ELR (cell line): ENCODE data around the gene PCDHGC4.

ENCODE experiments used
- DNase-seq: peaks from one replicate; pipeline ENCODE4 v3.0.0-alpha.2; 2015; ENCODE audit warnings: low read depth

Gene PCDHGC4

GRCh38 chr5:141512911-141513626 lies 28.2 kb downstream of the PCDHGC4 start:
- peak; percentile 54 for DNase-seq

DNA sequence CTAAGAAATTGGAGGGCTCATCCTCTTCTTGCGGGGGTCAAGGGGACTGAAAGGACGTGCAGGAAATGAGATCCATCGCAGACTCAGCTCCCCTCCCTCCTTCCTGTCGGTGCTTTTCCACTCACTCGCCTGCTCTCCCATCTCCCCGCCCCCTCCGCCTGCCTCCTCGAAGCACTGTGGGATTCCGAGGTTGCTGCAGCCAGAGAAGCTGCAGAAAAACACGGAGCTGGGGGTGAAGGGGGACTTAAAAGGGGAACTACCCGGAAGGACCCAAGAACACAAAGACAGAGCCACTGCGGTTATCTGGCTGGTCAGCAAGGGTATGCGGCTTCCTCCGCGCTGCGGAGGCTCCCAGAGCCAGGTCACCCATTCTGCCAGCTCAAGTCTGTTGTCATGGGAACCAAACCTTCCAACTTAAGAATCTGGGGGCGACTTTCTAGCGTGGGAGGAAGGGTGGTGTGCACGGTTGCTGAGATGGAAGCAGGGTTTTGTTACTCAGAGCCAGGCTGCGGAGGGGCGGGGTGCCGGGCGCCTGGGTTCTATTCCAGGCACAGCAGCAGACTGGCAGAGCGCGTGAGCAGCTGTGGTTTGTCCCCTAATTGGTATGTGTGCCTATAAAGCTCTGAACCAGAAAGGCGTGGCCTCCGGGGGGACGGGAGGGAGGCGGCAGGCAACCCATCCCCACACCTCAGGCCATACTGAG lies 28.9 kb downstream of the PCDHGC4 start:
- peak; percentile 86 for DNase-seq

DNA sequence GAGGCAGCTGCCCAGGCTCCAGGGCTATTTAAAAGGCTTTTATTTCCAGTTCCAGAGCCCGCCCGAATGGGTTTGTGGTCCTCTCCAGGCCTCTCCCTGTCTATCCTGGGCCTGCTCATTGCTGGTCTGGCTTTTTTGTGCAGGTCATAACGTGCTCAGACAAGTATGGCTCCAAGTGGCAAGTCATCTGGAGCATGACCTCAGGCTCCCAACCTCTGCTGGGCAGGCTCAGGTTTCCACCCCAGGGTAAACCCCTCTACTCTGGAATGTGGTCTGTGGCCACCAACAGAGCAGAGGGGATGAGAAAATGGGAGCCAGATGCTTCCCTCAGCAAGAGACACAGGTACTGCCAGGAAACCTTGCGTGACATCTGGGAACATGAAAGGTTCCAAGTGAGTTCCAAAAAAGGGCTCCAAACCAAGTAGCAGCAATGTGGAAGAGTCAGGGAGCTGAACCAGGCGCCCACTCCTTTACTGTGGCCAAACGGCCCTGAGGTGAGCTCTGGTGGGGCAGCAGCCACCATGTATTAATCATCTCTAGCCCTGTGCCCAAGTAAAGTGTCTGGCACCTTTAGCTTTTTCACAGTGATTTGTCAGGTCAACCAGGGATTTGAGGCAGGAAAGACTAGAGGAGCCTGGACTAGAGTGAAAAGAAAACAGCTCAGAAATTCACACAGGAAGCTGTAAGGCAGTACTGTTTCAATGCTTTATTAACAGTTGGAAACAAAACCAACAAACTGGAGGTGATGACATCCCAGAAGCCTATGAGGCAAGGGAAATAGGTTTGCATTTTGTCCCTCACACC lies 29.7 kb downstream of the PCDHGC4 start:
- peak; percentile 69 for DNase-seq

DNA sequence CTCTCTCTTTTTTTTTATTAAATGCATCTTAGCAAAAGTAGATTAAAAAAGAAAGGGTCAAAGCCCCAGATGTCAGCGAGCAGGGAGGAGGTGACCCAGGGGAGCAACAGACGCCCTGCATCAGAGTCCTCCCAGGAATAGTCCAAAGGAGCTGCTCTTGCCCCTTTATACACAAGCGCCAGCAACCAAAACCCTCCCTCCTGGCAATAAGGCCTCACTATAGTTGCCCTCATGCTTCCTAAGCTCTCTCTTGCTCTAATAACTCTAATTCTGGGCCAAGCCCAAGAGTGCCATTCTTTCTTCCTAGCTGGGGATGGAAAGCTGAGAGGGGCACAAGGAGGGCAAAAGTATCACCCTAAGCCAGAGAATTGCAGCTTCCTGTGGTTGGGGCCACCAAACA lies 30.3 kb downstream of the PCDHGC4 start:
- no peak for DNase-seq

DNA sequence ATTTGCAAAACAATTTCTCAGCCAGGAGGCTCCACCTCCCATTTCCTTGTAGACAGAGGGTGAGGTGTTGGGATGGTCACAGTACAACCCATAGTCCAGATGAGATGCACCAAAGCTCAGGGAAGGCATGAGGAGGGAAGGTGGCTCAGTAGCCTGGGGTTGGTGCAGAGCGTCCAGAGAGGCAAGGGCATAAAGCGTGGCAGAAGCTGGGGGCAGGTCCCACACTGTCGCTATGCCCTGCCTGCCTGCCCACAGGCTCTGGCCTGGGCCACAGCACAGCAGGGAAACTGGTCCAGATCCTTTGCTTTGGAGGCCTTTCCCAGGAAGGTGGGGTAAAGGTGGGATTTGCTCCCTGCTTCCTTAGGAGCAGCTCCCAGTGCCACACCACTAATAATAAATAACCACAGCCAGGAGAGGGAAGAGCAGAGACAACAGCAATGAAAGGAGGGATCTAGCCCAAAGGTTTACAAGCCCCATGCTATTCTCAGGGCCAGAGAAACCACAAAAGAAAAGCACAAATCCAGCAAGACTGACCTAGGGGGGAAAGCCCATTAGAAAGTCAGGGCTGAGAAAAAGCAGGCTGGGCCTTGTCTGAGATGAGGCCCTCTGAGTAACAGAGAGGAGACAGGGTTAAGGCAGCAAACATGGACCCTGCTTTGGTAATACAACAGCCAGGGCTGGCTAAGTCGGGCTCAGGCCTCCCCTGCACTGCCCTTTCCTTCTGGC lies 31.3 kb downstream of the PCDHGC4 start:
- DNase-seq = no peak

- no peak for DNase-seq
Observed at GRCh38 chr5:141516672-141517025, 31.8 kb downstream of the PCDHGC4 start.

- DNase-seq = no peak
Observed at GRCh38 chr5:141517312-141517711, 32.5 kb downstream of the PCDHGC4 start.

DNA sequence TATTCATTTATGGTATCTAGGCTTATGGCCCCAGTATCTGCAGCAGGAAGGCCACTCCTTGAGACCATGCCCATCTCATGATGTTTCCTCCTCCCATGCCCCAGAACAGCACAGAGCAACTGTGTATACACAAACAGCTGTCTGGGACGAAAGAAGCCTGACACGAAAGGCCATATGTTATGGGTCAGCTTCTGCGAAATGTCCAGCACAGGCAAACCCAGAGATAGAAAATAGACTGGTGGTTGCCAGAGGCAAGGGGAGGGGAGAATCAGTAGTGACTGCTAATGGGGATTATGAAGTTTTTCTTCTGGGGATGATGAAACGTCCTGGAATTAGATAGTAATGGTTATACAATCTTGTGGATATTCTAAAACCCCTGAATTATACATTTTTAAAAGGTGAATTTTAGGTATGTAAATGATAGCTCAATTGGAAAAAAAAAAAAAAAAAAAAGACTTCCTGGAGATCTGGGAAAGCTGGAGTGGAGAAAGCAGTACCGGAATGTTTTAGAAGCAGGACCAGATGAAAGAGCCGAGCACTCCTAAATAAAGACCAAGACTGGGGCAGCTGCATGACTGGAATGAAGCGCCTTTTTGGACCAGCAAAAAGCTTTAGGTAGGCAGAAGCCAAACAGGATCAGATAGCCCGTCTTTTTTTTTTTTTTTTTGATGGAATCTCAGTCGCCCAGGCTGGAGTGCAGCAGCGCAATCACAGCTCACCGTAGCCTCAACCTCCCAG lies 33.2 kb downstream of the PCDHGC4 start:
- DNase-seq = no peak

DNA sequence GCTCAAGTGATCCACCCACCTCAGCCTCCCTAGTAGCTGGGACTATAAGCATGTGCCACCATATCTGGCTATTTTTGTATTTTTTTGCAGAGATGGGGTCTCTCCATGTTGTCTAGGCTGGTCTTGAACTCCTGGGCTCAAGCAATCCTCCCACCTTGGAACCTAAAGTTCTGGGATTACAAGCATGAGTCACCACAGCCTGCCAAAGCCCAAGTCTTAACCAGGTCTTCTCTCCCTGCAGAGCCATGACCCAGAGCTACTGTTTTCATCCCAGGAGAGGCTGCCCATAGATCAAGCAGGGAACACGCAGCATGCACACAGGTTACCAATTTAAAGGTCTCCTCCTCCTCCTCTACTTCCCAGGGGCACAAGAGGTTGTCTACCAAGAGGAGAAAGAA lies 33.8 kb downstream of the PCDHGC4 start:
- peak; percentile 34 for DNase-seq

- no peak for DNase-seq
Observed at GRCh38 chr5:141519605-141520565, 35.1 kb downstream of the PCDHGC4 start.

- DNase-seq = peak; percentile 99
Observed at GRCh38 chr5:141521244-141521781, 36.5 kb downstream of the PCDHGC4 start.

DNA sequence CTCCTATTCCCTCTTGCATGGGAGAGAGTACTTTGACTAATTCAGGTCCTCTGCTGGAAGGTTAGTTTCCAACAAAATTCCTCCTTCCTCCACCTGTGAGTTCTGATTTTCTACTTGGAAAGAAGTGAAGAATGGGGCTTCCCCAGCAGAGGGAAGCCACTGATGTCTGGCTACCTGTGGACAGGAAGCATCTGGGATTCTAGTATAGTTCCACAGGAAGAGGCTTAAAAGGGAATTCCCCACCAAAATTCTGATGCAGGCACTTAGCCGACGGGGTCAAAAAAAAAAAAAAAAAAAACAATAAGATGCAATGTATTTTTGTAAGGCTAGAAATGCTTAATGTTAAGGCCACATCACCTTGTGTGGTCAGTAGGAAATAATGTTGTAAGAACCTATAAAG lies 37.5 kb downstream of the PCDHGC4 start:
- DNase-seq = no peak

DNA sequence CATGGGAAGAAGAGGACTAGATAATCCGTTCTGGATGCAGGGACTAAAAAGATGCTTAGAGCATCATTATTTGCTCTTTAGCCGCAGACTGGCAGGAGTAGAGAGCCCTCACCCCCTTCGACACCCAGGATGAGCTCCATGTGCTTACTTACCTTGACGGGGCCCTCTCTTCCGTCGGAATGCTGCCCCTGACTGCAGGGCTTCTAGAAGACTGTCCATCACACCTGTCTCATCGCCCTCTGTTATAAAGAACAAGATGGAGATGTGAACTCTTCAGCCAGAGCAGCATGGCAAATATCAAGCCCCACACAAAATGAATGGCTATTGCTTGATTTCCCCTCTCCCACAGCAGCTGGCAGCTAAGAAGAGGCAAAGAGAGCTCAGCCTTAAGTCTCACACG lies 39.2 kb downstream of the PCDHGC4 start:
- DNase-seq = no peak

DNA sequence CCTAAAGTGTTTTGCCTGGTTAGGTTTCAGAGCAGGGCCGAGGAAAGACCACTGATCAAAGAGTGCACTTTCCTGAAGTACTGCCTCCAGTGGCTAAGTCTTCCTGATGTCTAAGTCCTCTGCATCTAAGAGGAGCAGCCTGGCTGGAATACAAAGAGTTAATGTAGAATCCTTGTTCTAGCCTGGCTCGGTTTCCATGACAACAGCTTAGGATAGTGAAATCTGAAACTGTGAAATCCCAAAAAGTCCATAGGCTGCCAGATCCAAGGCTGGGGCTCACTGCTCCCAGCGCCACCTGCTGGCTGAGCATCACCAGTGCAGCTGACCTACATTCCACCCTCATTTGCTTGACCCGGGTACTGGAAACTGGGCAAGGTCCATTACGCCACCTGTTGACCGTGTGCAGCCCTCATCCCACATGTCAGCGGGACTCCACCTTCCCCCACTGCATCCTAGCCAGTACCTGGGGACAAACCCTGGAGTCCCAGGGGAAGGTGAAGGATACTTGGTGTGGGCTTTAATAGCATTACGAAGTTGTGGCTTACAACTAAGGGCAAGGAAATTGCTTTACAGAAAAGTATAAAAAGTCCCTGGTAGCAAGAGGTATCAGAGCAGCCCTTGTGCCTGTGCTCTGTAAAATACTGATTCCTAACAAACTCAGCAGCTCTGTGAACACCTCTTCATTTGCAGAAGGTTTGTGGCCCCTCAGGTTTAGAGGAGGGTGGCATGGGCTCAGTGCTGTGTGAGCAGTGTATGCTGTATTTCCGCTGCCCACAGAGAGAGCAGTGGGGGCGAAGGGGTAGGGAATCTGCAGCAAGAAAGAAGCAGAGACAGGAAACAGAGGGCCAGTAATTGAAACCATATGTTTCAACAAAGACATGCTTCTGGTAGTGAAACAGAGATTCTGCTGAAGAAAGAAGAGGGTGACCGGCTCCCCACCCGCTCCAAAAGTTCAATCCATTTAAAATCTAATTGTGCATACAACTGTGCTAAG lies 40.1 kb downstream of the PCDHGC4 start:
- DNase-seq = peak; percentile 94

DNA sequence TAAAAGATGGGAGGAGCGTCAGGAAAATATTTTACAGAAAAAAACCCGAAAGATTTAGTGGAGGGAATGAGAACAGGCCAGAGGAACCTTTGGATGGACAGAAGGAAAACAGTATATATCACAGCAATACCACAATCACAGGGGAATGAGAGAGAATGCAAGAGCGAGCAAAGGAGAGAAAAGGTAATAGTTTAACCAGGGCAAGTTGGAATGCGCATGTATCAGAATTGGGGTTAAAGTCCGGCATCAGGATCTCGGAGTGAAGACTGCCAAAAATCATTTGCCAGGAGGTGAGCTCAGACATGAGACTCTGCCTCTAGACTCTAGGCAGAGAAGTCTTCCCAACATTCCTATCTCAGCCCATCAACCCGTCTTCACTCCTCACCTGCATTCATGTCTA lies 40.8 kb downstream of the PCDHGC4 start:
- no peak for DNase-seq

- no peak for DNase-seq
Observed at GRCh38 chr5:141527426-141527825, 42.6 kb downstream of the PCDHGC4 start.

DNA sequence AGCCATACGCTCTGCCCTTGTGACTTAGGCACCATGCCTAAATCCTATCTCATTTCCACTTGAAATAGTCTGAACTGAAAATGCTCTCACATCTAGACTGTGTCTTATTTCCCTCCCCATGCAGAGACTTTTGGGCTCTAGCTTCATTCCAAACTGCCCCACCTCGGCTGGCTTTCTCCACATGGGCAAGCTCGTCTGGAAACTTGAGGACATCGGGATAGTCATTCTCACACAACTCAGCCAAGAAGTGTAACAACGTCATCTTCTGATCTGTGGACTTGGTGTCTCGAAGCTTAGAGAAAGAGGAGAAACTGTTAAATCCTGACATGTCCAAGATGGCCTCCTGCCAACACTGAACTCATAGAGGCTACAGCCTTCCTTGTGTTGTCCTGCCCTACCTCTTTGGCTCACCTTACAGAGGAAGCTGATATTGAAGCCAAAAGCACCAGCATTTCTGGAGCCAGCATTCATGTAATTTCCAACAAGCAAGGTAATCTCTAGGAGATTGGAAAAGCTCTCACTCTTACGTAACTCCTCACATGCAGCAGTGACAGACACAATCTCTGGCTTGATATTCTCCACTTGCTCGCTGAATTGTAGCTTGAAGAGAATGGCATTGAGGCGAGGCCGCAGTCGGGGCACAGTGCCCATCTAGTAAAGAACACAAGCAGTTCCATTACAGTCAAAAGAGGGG lies 43.6 kb downstream of the PCDHGC4 start:
- DNase-seq = no peak

- DNase-seq = peak; percentile 53
Observed at GRCh38 chr5:141529002-141529401, 44.2 kb downstream of the PCDHGC4 start.
